Activated naive CD4-positive, alpha-beta T cell treated with anti-CD3 and anti-CD28 coated beads for 36 hours (primary cell): ENCODE data around the gene PRAMEF13. TPM values are rescaled to one million over a fixed set of nuclear protein-coding genes. Genes with fewer than 3 reads are reported as not detected.

Source experiments
- total RNA-seq, 2 experiments: library from RNA; stranded (reverse); gene quantifications; one replicate each; pipeline ENCODE4 v1.2.3, GENCODE V29; 2021

Gene PRAMEF13
- total RNA-seq, 2 experiments from 2014 or later: not detected

Other genes with a start within 250 kb of the PRAMEF13 start
- gene PRAMEF27, start 144.8 kb downstream of the PRAMEF13 start, total RNA-seq: not detected
- not detected for gene HNRNPCL3, start 140.6 kb downstream of the PRAMEF13 start, total RNA-seq
- gene PRAMEF25, start 130.6 kb downstream of the PRAMEF13 start, total RNA-seq: not detected
- not detected for gene HNRNPCL2, start 84.6 kb downstream of the PRAMEF13 start, total RNA-seq
- not detected for gene PRAMEF26, start 45.4 kb downstream of the PRAMEF13 start, total RNA-seq
- gene HNRNPCL4, start 35.8 kb downstream of the PRAMEF13 start, total RNA-seq: not detected
- gene PRAMEF9, start 29.6 kb downstream of the PRAMEF13 start, total RNA-seq: not detected
- gene PRAMEF18, start 24.7 kb upstream of the PRAMEF13 start, total RNA-seq: not detected
- not detected for gene PRAMEF5, start 52.8 kb upstream of the PRAMEF13 start, total RNA-seq
- not detected for gene PRAMEF8, start 83.7 kb upstream of the PRAMEF13 start, total RNA-seq
- not detected for gene PRAMEF33, start 102.1 kb upstream of the PRAMEF13 start, total RNA-seq
- not detected for gene PRAMEF15, start 114.2 kb upstream of the PRAMEF13 start, total RNA-seq
- gene PRAMEF14, start 145.7 kb upstream of the PRAMEF13 start, total RNA-seq: not detected
- gene PRAMEF19, start 170.5 kb upstream of the PRAMEF13 start, total RNA-seq: not detected
- not detected for gene PRAMEF17, start 188.2 kb upstream of the PRAMEF13 start, total RNA-seq
- not detected for gene PRAMEF20, start 209.0 kb upstream of the PRAMEF13 start, total RNA-seq